HG03378 (cell line): ENCODE data around the gene ZCCHC24.
"Not testable (repeated sequence)": the region's sequence is repeated elsewhere in the genome, so short reads cannot be mapped to it uniquely, and the experiment has no call there.

Source experiments
- ATAC-seq: cut with Tn5 transposase; IDR thresholded peaks from one replicate; pipeline ENCODE4 v1.9.1; 2021; ENCODE audit warnings: mild to moderate bottlenecking, moderate library complexity; ENCODE audit not compliant: unreplicated experiment

ZCCHC24 gene

GRCh38 chr10:79333513-79333912 lies 111.9 kb downstream of the ZCCHC24 start:
- ATAC-seq, result no peak

GRCh38 chr10:79332610-79333315 lies 112.7 kb downstream of the ZCCHC24 start:
- ATAC-seq, result not testable (repeated sequence)
